ENCODE results near the gene BSG. TPM values are rescaled to one million over a fixed set of nuclear protein-coding genes. Genes with fewer than 3 reads are reported as not detected.

The BSG gene
- total RNA-seq, 1 donor from 2014 or later, result 464 TPM

- H3K4me1 Mint-ChIP-seq (ENCODE audit: low read depth), result peaks cover 2% of the 10 kb centered on the region
- no peak for DNase-seq (ENCODE audit: low spot score, unreplicated experiment)
- H3K36me3 Mint-ChIP-seq (ENCODE audit: insufficient read depth), result no peaks in the 10 kb centered on the region
- no peak overlapping the region for H3K27ac Mint-ChIP-seq
- peaks cover 39% of the 10 kb centered on the region for H3K27me3 Mint-ChIP-seq
- H3K4me3 Mint-ChIP-seq (ENCODE audit: low read depth), result no peak overlapping the region
- no peak for TF ChIP-seq CTCF (IDR thresholded peaks at IDR 0.05; ENCODE audit: unreplicated experiment)
- no peaks in the 10 kb centered on the region for H3K9me3 Mint-ChIP-seq (ENCODE audit: low read depth)
Observed at GRCh38 chr19:592101-592500, 19.7 kb downstream of the BSG start.

- no peak for DNase-seq (ENCODE audit: low spot score, unreplicated experiment)
- Mint-ChIP-seq H3K9me3 (ENCODE audit: low read depth) (no peaks in the 10 kb centered on the region), H3K4me3 (ENCODE audit: low read depth) (no peak overlapping the region), H3K27me3 (peaks cover 37% of the 10 kb centered on the region), H3K36me3 (ENCODE audit: insufficient read depth) (no peaks in the 10 kb centered on the region), H3K27ac (no peak overlapping the region), H3K4me1 (ENCODE audit: low read depth) (peaks cover 2% of the 10 kb centered on the region)
- TF ChIP-seq CTCF (IDR thresholded peaks at IDR 0.05; ENCODE audit: unreplicated experiment), result no peak
Observed at GRCh38 chr19:593055-593454, 20.7 kb downstream of the BSG start.

- Mint-ChIP-seq H3K36me3 (ENCODE audit: insufficient read depth) (no peaks in the 10 kb centered on the region), H3K9me3 (ENCODE audit: low read depth) (no peaks in the 10 kb centered on the region), H3K27me3 (peaks cover 35% of the 10 kb centered on the region), H3K4me1 (ENCODE audit: low read depth) (peaks cover 2% of the 10 kb centered on the region), H3K27ac (no peak overlapping the region), H3K4me3 (ENCODE audit: low read depth) (no peak overlapping the region)
- DNase-seq (ENCODE audit: low spot score, unreplicated experiment), result no peak
- no peak for TF ChIP-seq CTCF (IDR thresholded peaks at IDR 0.05; ENCODE audit: unreplicated experiment)
Observed at GRCh38 chr19:593505-593904, 21.1 kb downstream of the BSG start.

- no peak overlapping the region for H3K4me3 Mint-ChIP-seq (ENCODE audit: low read depth)
- no peak for TF ChIP-seq CTCF (IDR thresholded peaks at IDR 0.05; ENCODE audit: unreplicated experiment)
- peaks cover 2% of the 10 kb centered on the region for H3K4me1 Mint-ChIP-seq (ENCODE audit: low read depth)
- H3K36me3 Mint-ChIP-seq (ENCODE audit: insufficient read depth), result no peaks in the 10 kb centered on the region
- H3K27ac Mint-ChIP-seq, result no peak overlapping the region
- H3K9me3 Mint-ChIP-seq (ENCODE audit: low read depth), result no peaks in the 10 kb centered on the region
- peaks cover 28% of the 10 kb centered on the region for H3K27me3 Mint-ChIP-seq
- no peak for DNase-seq (ENCODE audit: low spot score, unreplicated experiment)
Observed at GRCh38 chr19:594265-594870, 22.0 kb downstream of the BSG start.

- DNase-seq (ENCODE audit: low spot score, unreplicated experiment), result no peak
- no peaks in the 10 kb centered on the region for H3K9me3 Mint-ChIP-seq (ENCODE audit: low read depth)
- H3K4me1 Mint-ChIP-seq (ENCODE audit: low read depth), result peaks cover 2% of the 10 kb centered on the region
Observed at GRCh38 chr19:595326-596262, 23.2 kb downstream of the BSG start.

More at GRCh38 chr19:595326-596262, 23.2 kb downstream of the BSG start:
- Mint-ChIP-seq H3K27ac (no peak overlapping the region), H3K36me3 (ENCODE audit: insufficient read depth) (no peaks in the 10 kb centered on the region), H3K4me3 (ENCODE audit: low read depth) (no peak overlapping the region), H3K27me3 (peaks cover 28% of the 10 kb centered on the region)
- TF ChIP-seq CTCF (IDR thresholded peaks at IDR 0.05; ENCODE audit: unreplicated experiment), result no peak

Measured in progenitor cell of endocrine pancreas (in vitro differentiated cells).